ENCODE data around the gene EIF3J.

The EIF3J gene

DNA sequence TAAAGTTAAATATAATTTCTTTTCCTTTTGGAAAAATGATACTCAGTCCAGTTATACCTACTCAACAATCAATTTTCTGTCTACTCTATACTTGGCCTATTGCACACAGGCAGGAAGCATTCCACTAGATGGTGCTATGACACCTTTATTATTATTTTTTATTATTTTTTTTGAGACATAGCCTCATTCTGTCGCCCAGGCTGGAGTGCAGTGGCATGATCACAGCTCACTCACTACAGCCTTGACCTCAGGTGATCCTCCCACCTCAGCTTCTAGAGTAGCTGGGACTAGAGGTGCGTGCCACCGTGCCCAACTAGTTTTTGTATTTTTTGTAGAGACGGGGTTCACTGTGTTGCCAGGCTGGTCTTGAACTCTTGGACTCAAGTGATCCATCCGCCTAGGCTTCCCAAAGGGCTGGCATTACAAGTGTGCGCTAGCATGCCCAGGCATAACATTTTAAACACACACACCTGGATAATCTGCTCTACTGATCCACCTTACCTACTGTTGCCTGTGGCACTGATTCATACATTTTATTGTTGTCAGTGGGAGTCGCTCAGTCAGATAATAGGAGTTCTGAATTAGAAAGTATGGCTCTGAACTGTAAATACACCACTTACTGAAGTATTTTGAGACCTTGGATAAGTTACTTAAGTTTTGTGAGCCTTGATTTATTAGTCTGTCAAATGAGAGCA lies 56.2 kb downstream of the EIF3J start:
- DNase-seq (ENCODE audit: low read depth in 2 of 2, low spot score in 1 of 2) = no peak

DNA sequence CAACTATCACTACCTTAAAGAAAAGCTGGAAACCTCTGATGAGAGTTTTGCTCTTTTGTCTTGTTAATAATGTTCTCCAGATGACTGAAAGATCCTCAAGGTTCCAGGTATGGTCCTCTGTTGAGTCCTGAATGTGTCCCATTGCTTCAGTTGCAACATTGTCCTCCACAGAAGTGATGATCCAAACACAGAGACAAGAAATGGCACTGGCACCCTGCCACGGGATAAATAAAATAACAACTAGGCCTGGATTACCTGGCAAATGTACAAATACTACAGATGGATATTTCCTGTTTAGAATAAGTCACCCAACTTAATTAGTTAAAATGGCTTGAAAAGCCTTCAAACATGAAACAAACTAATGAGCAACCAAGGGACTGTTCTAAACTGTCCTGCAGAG lies 58.3 kb downstream of the EIF3J start:
- DNase-seq (ENCODE audit: low read depth in 2 of 2, low spot score in 1 of 2) = no peak

DNA sequence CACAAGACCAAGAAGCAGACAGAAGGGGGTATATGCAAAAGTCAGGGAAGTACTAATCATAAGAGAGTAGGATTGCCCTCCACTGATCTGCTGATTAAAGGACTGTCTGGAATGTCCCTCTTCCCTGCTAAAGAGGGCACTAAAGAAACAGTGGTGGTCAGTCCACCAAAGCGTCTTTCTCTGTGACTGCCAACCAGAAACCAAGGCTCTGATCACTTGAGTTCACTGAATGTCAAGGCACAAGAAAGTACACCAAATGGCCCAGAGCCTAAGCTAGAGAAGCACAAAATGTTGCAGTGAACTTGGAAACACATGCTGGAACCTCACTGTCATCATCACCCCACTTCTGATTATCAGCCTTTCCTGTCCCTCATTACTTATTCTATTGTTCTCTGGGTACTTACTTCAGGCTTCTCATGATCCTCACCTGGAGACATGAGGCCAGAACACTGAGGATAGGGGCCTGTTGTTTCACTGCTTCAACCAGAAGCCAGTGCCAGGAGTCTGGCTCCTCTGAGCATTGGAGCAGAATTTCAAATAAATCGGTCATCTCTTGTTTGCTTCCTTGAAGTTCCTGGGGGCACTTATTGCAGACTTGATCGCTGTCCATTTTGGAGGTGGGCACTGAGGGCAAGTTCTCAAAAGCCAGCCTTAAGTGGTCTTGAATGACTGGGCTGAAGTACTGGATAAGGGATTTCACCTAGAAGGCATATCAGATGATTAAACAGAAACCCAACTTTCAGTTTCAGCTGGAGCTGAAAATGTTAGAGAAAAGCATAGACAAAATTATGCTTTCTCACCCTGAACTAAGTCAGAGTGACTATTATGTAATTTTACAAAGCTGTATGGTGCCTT lies 58.9 kb downstream of the EIF3J start:
- no peak for DNase-seq (ENCODE audit: low read depth in 2 of 2, low spot score in 1 of 2)

DNA sequence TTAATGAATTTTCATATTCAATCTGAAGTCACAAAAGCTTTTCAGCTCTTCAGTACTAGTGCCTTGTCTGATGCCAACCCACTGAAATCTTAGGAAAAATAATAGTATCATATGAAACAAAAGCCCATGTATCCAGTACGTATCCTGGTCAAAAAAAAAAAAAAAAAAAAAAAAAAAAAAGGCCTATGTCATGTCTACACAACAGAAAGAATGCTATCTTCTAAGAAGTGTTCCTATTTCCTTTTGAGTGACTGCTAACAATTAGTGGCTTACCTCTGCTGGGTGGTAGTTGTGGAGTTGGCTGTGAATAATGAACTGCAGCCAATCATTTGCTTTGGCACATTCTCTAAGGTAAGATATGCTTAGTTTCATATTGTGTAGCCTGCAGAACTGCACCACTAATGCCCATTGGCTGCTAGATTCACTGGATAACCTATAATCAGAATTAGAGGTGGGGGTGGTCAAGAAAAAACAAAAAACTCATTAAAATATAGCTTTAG lies 59.6 kb downstream of the EIF3J start:
- DNase-seq (ENCODE audit: low read depth in 2 of 2, low spot score in 1 of 2) = no peak

DNA sequence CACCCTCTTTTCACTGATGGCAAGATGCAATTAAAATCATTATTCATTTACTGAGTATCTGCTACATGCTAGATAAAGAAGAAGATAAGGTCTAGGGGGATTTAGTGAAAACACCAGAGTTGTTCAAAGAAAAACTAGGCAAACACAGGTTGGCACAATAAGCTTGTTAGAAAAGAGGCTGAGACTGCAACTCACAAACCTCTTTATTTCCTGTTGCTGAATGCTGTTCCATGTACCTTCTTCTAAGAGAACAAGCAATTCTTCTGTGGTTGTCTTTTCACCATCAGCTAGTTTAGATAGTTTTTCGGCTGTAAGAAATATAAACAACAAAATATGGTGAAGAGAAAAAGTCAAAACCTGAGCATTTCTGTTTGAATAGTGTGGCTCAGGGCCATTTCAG lies 61.1 kb downstream of the EIF3J start:
- no peak for DNase-seq (ENCODE audit: low read depth in 2 of 2, low spot score in 1 of 2)

- DNase-seq (ENCODE audit: low read depth in 2 of 2, low spot score in 1 of 2) = no peak
These were observed 61.9 kb downstream of the EIF3J start for GRCh38 chr15:44598892-44599291.

DNA sequence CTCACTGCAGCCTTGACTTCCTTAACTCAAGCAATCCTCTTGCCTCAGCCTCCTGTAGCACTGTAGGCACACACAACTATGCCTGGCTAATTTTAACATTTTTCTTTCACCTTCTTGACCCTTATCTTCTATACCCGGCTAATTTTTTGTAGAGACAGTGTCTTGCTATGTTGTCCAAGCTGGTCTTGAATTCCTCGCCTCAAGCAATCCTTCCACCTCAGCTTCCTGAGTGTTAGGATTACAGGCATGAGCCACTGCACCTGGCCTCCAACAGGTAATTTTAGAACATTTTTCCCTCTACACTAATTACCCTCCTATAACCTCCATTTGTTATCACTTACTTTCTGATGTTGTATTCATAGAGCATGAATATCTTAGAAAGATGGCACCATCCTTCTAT lies 66.2 kb downstream of the EIF3J start:
- no peak for DNase-seq (ENCODE audit: low read depth in 2 of 2, low spot score in 1 of 2)

DNA sequence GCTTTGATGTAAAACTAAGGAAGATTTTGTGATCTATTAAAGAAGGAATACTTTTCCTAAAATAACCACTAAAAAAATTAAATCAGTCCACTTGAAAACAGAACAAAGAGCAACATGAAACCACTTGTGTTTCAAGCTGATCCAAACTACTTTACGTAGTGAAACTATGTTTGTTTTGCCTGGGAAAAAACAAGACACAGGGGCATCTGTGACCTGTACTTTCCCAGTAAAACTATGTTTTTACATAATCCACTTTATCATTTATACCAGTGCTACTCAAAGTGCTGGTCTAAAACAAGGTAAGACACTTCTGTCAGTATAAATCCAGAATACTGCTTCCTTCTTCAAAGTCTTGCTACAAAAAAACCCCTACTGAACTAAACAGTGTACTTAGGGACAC lies 69.8 kb downstream of the EIF3J start:
- no peak for DNase-seq (ENCODE audit: low read depth in 2 of 2, low spot score in 1 of 2)
